GM21423 (cell line): ENCODE data around the gene DDX43.
A peak's percentile ranks its signal among the peaks of the same experiment; 100 is the strongest.
"Not testable (repeated sequence)": the region's sequence is repeated elsewhere in the genome, so short reads cannot be mapped to it uniquely, and the experiment has no call there.

Experiments used
- ATAC-seq: cut with Tn5 transposase; IDR thresholded peaks from one replicate; pipeline ENCODE4 v1.9.1; 2021; ENCODE audit warnings: mild to moderate bottlenecking, moderate library complexity; ENCODE audit not compliant: unreplicated experiment

DDX43 gene

DNA sequence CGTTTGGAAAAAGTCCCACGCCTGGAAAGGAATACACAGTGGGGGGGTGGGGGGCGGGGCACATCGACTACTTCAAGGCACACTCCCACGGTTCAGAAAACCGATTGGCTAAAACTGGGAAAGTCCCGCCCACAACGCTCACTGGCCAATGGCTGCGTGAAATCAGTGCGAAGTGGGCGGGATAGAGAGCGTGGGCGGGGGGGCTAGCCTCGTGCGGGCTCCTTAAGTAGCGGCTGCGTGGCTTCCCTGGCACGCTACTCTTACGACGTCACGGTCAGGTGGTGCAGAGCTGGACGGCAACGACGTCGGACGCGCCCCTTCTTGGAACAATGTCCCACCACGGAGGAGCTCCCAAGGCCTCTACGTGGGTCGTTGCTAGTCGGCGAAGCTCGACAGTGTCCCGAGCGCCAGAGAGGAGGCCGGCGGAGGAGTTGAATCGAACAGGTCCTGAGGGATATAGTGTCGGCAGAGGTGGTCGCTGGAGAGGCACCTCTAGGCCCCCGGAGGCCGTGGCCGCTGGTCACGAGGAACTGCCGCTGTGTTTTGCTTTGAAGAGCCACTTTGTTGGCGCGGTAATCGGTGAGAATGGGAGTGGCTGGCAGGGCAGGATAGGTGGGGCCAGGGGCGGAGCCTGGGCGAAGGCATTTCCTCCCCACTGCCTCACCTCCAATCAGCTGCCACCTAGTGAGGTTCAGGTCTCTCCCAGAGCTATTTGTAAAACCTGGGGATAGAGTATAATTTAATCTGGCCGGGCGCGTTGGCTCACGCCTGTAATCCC, at the start of gene DDX43:
Gene DDX43 (plus strand): TSS at position 252 of the 778 bp plus-strand sequence. CDS start 78 bp downstream, at position 330.
- ATAC-seq, result no peak

DNA sequence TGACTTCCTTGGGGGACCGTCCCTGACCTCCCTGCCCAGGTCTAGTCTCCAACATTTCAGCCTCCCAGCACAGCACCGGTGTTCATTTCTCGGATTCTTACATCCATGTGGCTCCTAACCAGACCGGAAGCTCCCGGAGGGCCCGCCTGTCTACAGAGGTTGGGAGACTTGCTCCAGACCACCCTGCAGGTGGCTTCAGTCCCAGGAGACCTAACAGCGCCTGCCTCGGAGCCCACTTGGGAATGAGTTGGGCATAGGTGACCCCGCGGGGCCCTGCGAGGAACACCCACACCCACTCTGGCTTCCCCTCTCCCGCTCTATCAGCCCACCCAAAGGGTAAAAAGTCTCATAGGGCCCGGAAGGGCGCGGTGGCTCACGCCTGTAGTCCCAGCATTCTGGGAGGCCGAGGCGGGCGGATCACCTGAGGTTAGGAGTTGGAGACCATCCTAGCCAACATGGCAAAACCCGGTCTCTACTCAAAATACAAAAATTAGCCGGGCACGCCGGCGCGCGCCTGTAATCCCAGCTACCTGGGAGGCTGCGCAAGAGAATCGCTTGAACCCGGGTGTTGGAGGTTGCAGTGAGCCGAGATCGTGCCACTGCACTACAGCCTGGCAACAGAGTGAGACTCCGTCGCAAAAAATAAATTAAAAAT, 46.0 kb upstream of the DDX43 start:
- no peak for ATAC-seq

DNA sequence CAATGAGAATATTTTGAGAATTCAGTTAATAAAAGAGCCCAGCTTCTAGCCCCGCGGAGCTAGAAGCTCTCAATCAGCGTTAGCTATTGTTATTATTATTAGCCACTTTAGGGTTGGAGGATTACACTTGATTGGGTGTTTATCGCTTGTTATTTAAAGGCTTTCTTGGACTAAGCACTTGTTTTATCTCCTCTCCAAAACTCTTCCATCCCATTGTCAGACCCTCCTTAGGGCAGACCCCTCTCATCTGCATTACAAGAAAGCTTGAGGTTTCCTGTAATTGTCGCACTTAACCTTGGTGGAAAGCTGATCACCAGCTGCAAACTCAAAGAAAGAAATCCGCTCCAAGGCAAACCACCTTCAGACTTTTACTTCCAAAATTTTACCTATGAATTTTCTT, 45.3 kb upstream of the DDX43 start:
- no peak for ATAC-seq

DNA sequence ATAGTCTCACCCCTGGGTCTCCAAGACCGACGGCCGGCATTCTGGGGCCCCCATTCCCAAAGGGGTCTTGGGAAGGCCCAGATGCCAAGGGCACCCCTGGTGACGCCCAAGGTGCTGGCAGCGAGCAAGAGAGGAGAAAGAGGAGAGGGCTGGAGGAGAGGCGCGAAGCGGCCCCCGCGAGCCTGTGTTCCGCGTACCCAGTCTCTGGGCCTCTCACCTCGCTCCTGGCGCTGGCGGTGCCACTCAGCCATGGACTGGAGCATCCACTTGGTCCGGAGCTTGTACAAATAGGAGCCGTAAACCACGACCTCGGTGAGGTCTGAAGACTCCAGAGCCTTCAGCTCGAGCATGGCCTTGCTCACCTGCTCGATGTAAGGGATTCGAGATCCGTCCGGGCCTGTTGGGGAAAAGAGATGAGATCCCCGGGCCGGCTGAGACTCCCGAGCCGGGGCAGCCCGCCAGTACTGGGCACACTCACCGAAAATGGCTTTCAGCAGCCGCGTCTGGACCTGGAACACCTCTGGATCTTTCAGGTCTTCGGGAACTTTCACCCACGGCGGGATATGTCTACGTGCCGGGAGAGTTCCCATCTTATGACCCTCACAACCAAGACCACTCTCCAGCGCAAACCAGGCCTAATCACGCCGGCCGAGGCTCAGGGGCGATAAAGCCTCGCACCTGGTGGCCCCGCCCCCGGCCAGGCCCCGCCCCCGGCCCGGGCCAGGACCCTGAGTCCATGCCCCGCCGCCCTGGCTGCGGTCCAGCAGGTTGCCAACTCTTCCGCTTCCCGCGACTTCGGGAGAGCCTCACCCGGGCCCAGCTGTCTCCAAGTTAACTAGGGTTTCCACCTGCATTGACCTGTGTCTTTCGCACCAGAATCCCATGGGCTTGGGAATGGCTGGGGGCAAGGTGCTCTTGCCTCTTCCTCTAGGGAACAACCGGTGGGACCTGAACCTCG, 40.7 kb upstream of the DDX43 start, which contains the start of gene DPPA5:
Gene DPPA5 (minus strand): TSS at position 641 of the 958 bp plus-strand sequence. CDS start 51 bp downstream, at position 590.
- no peak for ATAC-seq

DNA sequence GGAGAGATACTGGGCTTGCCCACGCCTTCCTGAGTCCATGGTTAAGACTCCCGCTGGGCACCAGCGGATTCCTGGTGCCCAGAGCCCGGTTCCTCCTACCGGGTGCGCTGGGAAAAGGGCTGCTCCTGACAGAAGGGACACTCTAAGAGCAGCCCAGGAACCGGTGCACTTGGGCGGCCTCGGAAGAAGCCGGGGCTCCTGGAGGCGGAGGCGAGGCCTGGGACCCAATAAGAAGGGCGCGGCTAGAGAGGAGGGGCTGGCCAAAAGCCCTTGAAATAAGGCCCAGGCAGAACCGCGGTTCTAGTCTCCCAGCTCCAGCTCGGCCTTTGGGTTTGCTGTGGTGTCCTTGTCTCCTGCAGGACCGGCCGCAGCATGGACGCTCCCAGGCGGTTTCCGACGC, 32.3 kb upstream of the DDX43 start, which contains the start of gene KHDC3L:
Gene KHDC3L (plus strand): TSS at position 301 of the 400 bp plus-strand sequence. CDS start 72 bp downstream, at position 373.
- no peak for ATAC-seq

DNA sequence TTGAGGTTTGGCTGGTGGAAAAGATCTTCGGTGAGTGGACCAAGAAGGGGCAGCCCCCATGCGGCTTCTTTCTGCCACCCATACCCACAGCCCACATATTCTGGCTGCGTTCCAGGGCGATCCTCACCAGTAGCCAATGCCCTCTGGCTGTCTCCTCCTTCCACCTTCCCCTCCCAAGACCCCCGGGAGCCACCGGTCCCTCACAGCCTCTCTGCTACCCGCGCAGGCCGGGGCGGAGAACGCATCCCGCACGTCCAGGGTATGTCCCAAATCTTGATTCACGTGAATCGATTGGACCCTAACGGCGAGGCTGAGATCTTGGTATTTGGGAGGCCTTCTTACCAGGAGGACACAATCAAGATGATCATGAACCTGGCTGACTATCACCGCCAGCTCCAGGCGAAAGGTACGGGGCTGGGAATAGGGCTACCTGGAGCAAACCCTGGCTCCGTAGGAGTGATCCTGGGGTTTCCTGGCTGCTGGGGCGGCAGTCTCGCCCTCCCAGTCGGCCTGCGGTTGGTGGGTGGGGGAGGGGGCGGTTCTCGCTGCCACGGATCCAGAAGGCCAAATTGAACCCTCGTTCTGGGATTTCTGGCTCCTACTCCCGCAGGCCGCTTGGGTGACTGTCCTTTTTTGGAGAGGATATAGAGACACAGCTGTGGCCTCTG, 31.6 kb upstream of the DDX43 start:
- ATAC-seq, result no peak

DNA sequence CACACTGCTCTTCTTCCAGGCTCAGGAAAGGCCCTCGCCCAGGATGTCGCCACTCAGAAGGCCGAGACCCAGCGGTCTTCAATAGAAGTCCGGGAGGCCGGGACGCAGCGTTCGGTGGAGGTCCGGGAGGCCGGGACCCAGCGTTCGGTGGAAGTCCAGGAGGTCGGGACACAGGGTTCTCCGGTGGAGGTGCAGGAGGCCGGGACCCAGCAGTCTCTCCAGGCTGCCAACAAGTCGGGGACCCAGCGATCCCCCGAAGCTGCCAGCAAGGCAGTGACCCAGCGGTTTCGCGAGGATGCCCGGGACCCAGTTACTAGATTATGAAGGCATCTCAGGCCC, 31.1 kb upstream of the DDX43 start:
- ATAC-seq, result no peak

DNA sequence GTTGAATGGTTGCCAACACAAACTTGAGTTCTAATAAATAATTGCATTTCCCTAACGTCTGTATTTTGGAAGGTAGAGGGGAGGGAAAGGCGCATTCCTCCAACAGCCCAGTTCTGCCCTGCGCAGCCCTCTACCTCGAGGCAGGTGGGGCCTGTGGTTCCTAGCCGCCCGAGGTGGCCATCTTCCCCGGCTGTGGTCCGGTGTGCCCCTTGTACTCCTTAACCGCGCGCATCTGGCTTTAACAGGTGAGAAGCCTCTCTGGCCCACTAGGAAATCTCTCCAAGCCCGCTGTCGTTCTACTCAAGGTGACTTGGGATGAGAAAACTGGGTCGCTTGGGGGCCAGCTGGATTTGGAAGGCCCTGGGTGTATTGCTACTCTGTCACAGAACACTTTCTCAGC, 30.5 kb upstream of the DDX43 start:
- no peak for ATAC-seq

DNA sequence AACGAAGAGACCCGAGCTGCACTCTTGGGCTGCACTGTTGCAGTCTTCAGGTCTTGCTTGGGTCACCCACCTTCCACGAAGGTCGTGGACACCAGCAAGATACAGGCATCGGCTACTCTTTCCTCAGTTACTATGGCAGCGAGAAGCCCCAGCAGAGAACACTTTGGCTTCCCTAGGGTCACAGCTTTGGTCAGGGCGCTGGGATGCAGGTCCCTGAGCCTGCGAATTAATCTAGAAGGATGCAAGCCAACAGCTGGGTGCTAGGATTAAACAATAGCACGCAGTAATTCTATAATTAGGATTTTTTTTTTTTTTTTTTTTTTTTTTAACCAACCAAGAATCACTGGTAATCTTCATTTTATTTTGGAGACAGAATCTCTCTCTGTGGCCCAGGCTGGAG, 30.1 kb upstream of the DDX43 start:
- no peak for ATAC-seq

DNA sequence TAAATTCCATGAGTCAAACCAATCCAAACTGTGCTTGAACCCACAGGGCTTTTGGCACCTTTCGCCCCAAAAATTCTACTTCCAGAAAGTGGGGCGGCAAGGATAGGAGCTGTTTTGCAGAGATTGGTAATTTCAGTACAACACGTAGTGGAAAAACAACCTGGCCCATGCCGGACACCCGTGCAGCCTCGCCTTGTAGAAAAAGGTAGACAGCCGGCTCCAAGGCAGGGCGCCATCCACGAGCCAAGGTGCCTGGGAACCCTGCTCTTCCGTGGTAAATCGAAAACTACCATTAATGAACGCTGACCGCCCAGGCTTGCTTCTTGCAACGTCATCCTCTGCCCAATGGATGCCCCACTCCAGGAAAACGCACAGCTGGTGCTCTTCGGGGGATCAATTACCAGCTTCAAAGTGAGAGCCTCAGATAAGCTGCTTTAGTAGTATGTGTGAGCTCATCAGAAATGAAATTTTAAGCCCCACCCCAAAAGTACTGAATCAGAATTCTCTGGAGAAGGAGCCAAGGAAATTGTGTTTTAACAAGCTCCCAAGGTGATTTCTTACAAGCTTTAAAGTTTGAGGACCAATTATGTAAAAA, 26.8 kb upstream of the DDX43 start:
- ATAC-seq, result no peak

DNA sequence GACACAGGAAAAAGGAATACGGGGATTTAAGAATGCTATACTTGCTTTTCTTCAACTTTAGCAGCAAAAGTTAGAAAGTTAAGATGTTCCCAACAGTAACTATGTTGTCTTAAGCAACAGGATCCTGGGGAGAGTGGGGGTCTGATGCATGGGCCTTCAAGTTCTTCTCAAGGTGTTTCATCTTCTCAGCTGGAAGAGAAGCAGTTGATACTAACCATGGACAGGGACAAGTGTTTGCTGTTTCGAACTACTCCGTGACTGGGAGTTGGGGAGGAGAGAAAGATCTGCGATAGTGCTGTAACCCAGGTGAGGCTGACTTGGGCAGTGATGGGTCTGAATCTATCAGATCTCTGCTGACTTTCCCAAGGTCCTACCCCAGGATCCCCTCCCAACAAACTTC, 26.0 kb upstream of the DDX43 start:
- no peak for ATAC-seq

DNA sequence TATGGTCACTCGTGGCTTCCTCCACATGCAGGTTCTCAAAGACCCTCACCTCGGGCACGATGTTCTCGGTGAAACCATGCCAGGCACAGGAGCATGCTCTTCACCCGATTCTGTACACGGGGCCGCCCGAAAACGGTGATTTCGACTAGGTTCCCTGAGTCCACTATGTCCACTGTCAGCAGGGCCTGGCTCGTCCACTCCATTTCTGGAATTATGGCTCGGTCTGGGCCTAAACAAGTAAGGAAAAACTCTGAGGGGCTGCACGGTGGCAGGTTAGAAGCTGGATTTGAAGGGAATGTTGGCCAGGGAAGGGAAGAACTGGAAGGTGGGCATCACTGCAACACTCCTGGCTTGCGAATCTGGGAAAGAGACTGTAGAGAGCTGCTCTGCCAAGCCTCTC, 25.5 kb upstream of the DDX43 start:
- no peak for ATAC-seq

DNA sequence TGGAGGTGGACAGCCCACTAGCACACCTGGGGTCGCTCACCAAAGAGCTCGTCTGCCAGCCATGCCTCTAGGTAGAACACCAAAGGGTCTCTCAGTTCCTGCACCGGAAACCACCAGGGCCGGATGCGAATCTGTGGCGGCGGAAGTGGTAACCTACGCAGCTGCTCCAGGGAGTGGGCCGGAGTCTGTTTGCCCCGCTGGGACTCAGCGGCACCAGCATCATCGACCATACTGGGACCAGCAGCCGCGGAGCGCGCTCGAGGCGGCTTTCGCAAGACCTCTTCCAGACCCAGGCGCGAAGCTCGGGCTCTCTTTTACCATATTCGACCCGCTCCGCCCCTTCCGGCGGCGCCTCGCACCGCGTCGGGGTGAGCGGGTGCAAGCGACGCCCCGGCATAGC, 25.1 kb upstream of the DDX43 start, which contains the start of gene OOEP:
Gene OOEP (minus strand): TSS at position 335 of the 400 bp plus-strand sequence. CDS start 105 bp downstream, at position 230.
- ATAC-seq, result no peak

DNA sequence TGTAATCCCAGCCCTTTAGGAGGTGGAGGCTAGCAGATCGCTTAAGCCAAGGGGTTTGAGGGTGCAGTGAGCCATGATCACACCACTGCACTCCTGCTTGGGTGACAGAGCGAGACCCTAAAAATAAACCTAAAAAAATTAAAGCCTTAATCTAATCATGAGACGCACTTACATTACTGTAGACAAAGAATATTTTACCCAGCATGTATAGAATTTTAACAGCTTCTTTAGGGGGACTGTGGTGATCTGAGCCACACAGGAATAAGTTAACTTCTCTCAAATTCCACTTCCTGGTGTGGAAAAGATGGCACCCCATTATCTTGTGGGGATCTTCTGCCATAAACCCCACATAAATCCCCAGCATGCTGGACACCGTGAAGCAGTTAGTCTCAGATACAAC, 22.6 kb upstream of the DDX43 start:
- ATAC-seq, result no peak

DNA sequence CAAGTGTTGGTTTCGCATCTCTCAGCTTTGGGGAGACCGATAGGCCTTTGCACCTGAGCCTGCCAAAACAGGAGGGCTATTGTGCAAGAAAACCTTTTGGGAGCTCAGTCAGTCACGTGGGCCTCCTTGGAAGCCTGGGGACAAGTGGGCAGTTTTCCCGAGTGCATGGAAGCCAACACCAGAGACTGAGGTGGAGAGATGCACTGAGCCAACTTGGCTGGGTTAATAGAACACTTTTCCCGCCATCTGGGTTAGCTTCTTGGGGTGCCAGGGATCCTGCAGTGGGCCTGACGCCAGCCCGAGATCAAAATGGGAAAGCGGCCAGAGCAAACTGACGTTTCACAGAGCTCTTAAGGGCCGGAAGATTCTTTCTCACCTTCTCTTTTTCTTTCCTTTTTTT, 22.1 kb upstream of the DDX43 start:
- ATAC-seq, result no peak

DNA sequence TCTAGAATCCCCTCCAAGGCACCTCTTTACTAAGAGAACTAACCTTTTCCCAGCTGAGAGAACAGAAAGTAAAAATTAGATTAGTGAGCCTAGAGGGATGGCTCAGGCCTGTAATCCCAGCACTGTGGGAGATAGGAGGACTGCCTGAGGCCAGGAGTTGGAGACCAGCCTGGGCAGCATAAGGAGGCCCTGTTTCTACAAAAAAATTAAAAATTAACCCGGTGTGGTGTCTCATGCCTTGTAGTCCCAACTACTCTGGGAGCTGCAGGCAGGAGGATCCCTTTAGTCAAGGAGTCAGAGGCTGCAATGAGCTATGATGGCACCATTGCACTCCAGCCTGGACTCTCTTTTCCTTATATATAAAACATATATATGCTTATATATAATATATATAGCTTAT, 19.4 kb upstream of the DDX43 start:
- no peak for ATAC-seq

DNA sequence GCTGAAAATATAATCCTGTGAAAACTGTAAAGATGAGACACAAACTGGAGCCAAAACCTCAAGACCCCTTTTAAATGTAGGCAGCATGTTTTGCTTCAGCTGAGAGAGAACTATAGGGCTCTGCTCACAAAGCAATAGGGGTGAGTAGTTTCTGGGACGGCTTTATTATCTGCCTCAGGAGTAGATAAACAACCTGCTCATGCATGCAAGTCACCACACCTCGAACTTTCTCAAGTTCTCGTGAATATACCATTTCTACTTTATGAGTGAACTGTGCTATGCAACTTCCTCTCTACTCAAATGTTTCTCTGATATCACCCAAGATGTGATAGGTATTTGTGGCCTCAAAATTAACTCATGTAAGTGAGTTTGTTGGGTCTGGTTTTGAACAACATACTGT, 17.4 kb upstream of the DDX43 start:
- no peak for ATAC-seq

DNA sequence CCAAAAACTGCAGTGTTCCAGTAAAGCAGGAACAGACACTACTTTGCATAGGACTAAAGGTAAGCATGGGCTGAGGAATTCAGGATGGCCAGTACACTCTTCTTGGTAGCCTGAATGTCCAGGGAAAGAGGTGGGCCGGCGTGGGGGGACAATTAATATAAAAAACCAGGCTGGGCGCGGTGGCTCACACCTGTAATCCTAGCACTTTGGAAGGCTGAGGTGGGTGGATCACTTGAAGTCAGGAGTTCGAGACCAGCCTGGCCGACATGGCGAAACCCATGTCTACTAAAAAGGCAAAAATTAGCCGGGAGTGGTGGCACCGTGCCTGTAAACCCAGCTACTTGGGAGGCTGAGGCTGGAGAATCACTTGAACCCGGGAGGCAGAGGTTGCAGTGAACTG, 13.1 kb upstream of the DDX43 start:
- not testable (repeated sequence) for ATAC-seq

DNA sequence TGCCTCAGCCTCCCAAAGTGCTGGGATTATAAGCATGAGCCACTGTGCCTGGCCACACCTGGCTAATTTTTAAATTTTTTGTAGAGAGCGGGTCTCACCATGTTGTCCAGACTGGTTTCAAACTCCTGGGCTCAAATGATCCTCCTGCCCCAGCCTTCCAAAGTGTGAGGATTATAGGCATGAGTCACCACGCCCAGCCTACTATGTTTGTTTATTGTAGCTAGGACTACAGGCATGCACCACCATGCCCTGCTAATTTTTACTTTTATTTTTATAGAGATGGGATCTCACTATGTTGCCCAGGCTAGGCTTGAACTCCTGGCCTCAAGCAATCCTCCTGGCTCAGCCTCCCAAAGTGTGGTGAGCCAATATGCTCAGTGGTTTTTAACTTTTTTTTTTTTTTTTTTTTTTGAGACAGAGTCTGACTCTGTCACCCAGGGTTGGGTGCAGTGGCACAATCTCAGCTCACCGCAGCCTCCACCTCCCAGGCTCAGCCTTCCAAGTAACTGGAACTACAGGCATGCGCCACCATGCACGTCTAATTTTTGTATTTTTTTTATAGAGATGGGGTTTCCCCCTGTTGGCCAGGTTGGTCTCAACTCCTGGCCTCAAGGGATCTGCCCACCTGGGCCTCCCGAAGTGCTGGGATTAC, 12.0 kb upstream of the DDX43 start:
- ATAC-seq, result no peak

DNA sequence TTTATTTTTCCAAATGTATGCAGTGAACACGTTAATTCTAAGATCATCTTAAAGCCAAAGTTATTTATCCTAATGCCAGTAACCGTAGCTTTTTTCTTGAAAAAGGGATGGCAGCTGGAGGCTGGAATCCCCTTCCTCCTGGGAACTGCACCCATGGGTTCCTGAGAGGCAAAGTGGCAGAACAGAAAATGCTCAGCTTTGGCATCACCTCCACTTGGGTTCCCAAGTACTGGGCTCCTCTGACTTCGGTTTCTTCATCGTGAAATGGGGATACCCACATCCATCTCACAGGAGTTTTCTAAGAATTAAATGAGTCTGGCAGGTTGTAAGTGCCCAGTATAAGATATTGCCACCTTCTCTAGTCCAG, 6.2 kb upstream of the DDX43 start:
- ATAC-seq, result peak; percentile 10
